ENCODE data around the gene DMXL1.

GRCh38 chr5:119264186-119264585 lies 193.3 kb downstream of the DMXL1 start:
- TF ChIP-seq NRF1 (IDR thresholded peaks at IDR 0.05; ENCODE audit: low read depth, low read length) (no peak), TCF12 (IDR thresholded peaks at IDR 0.05) (no peak)
